GM23338 (cell line): ENCODE measurements around the gene GRK4. TPM values are rescaled to one million over a fixed set of nuclear protein-coding genes. Genes with fewer than 3 reads are reported as not detected.

Source experiments
- ATAC-seq: fragments of 200-7000 bp; cut with Tn5 transposase; 3 replicates; pipeline ENCODE4 v1.9.1; 2020
- DNase-seq: peaks from one replicate; pipeline ENCODE4 v3.0.0-alpha.2; 2015; ENCODE audit warnings: low spot score
- H2AFZ ChIP-seq: fragments of 200-600 bp; sonication (generic); 2 replicates; pipeline ENCODE4 v1.8.0; 2016; ENCODE audit warnings: antibody characterized with exemption, mild to moderate bottlenecking, moderate library complexity
- H3F3A ChIP-seq: fragments of 200-600 bp; sonication (generic); replicated peaks from 2 replicates; pipeline ENCODE4 v1.8.0; 2017; ENCODE audit warnings: antibody characterized with exemption, mixed run types, low read depth
- H3K27ac ChIP-seq: fragments of 200-600 bp; sonication (generic); 2 replicates; pipeline ENCODE4 v1.6.1; 2016; ENCODE audit warnings: low read depth
- H3K27me3 ChIP-seq: fragments of 200-600 bp; sonication (generic); 2 replicates; pipeline ENCODE4 v1.8.0; 2016; ENCODE audit warnings: mild to moderate bottlenecking, mixed run types, moderate library complexity; ENCODE audit not compliant: insufficient read depth
- H3K36me3 ChIP-seq: fragments of 200-600 bp; sonication (generic); 2 replicates; pipeline ENCODE4 v1.8.0; 2016; ENCODE audit warnings: mild to moderate bottlenecking; ENCODE audit not compliant: insufficient read depth
- H3K4me1 ChIP-seq: fragments of 200-600 bp; sonication (generic); 2 replicates; pipeline ENCODE4 v1.8.0; 2016; ENCODE audit warnings: mild to moderate bottlenecking, moderate library complexity; ENCODE audit not compliant: insufficient read depth
- H3K4me2 ChIP-seq: fragments of 200-600 bp; sonication (generic); 2 replicates; pipeline ENCODE4 v1.7.1; 2017; ENCODE audit warnings: mixed run types
- H3K4me3 ChIP-seq: fragments of 200-600 bp; sonication (generic); 2 replicates; pipeline ENCODE4 v1.6.1; 2016; ENCODE audit warnings: mixed run types
- H3K79me2 ChIP-seq: fragments of 200-600 bp; sonication (generic); replicated peaks from 2 replicates; pipeline ENCODE4 v1.8.0; 2017; ENCODE audit warnings: mild to moderate bottlenecking; ENCODE audit not compliant: insufficient read depth
- H3K9me2 ChIP-seq: fragments of 200-600 bp; sonication (generic); 2 replicates; pipeline ENCODE4 v1.8.0; 2017; ENCODE audit not compliant: insufficient read depth
- H4K20me1 ChIP-seq: fragments of 200-600 bp; sonication (generic); replicated peaks from 2 replicates; pipeline ENCODE4 v1.8.0; 2017; ENCODE audit warnings: mild to moderate bottlenecking; ENCODE audit not compliant: insufficient read depth
- H3K27ac Mint-ChIP-seq: 2 replicates; pipeline ENCODE4 v1.8.0; 2020; ENCODE audit warnings: inconsistent platforms, mild to moderate bottlenecking, moderate library complexity, mixed read lengths
- H3K27me3 Mint-ChIP-seq: 3 replicates; pipeline ENCODE4 v1.8.0; 2022; ENCODE audit warnings: low read depth, mild to moderate bottlenecking, moderate library complexity, mixed read lengths, inconsistent platforms; ENCODE audit not compliant: insufficient read depth, poor library complexity
- H3K36me3 Mint-ChIP-seq: 3 replicates; pipeline ENCODE4 v1.8.0; 2021; ENCODE audit warnings: low read depth, mild to moderate bottlenecking, inconsistent platforms, moderate library complexity, mixed read lengths
- H3K4me1 Mint-ChIP-seq: 3 replicates; pipeline ENCODE4 v1.8.0; 2020; ENCODE audit warnings: mild to moderate bottlenecking, inconsistent platforms, mixed read lengths
- H3K4me3 Mint-ChIP-seq: 3 replicates; pipeline ENCODE4 v1.8.0; 2021; ENCODE audit warnings: moderate library complexity, mild to moderate bottlenecking, inconsistent platforms, mixed read lengths
- H3K9me3 Mint-ChIP-seq: 3 replicates; pipeline ENCODE4 v1.8.0; 2020; ENCODE audit warnings: moderate library complexity, mild to moderate bottlenecking, inconsistent platforms, mixed read lengths
- CREB1 ChIP-seq: fragments of 250-450 bp; sonication (Bioruptor Pico); IDR thresholded peaks from 2 replicates; pipeline ENCODE4 v1.5.0; 2020; ENCODE audit warnings: low read depth, mild to moderate bottlenecking, moderate library complexity
- EZH2 ChIP-seq: fragments of 200-600 bp; sonication (generic); IDR thresholded peaks from one replicate; pipeline ENCODE4 v1.8.0; 2017; ENCODE audit warnings: antibody characterized with exemption, mild to moderate bottlenecking, low read depth; ENCODE audit not compliant: unreplicated experiment
- EZH2phosphoT487 ChIP-seq: fragments of 200-600 bp; sonication (generic); IDR thresholded peaks from one replicate; pipeline ENCODE4 v1.8.1; 2018; ENCODE audit warnings: antibody characterized with exemption; ENCODE audit not compliant: unreplicated experiment
- JUNB ChIP-seq: IDR thresholded peaks from one replicate; pipeline ENCODE4 v1.6.1; 2016; ENCODE audit warnings: antibody characterized with exemption; ENCODE audit not compliant: unreplicated experiment
- NANOG ChIP-seq: IDR thresholded peaks from 2 replicates; pipeline ENCODE4 v1.6.1; 2016; ENCODE audit warnings: antibody characterized with exemption, borderline replicate concordance
- POLR2AphosphoS5 ChIP-seq: IDR thresholded peaks from 2 replicates; pipeline ENCODE4 v1.6.1; 2016; ENCODE audit warnings: antibody characterized with exemption, low read depth
- STAT1 ChIP-seq: IDR thresholded peaks from one replicate; pipeline ENCODE4 v1.6.1; 2016; ENCODE audit warnings: antibody characterized with exemption; ENCODE audit not compliant: unreplicated experiment
- ZNF114 ChIP-seq: fragments of 250-450 bp; sonication (Bioruptor Pico); IDR thresholded peaks from 2 replicates; pipeline ENCODE4 v1.5.0; 2020; ENCODE audit warnings: mild to moderate bottlenecking, moderate library complexity
- ZNF331 ChIP-seq: fragments of 250-450 bp; sonication (Bioruptor Pico); IDR thresholded peaks from 2 replicates; pipeline ENCODE4 v1.5.0; 2020; ENCODE audit warnings: low read depth, mild to moderate bottlenecking, moderate library complexity
- polyA plus RNA-seq: library from polyadenylated mRNA; unstranded; fragments of >200 nt; fragmentation: Nextera tagmentation; extraction: Ambion mirVana; gene quantifications from 2 replicates; pipeline ENCODE4 v1.2.1, GENCODE V29; 2016
- total RNA-seq: library from RNA; depleted of rRNA; stranded (reverse); fragments of >200 nt; shearing (Covaris generic); gene quantifications from 2 replicates; pipeline ENCODE4 v1.2.3, GENCODE V29; 2014
- TF ChIP-seq, protein P1 (sequence below): IDR thresholded peaks from one replicate; pipeline ENCODE4 v1.6.1; 2018; ENCODE audit warnings: antibody characterized with exemption; ENCODE audit not compliant: unreplicated experiment
- TF ChIP-seq, protein P2 (sequence below): fragments of 250-450 bp; sonication (Bioruptor Pico); IDR thresholded peaks from 2 replicates; pipeline ENCODE4 v1.5.0; 2020; ENCODE audit warnings: mild to moderate bottlenecking, moderate library complexity
- TF ChIP-seq, protein P3 (sequence below): IDR thresholded peaks from 2 replicates; pipeline ENCODE4 v1.6.1; 2016; ENCODE audit warnings: antibody characterized with exemption
- TF ChIP-seq, protein P4 (sequence below), 2 experiments: fragments of 200-600 bp in 1 of 2; sonication (generic) in 1 of 2; conservative IDR thresholded peaks; 2 replicates each; pipeline versions ENCODE4 v1.5.1 to v1.6.1; 2016 to 2017; ENCODE audit warnings: antibody characterized with exemption in 2 of 2, low read depth in 2 of 2, mild to moderate bottlenecking in 2 of 2, moderate library complexity in 1 of 2

The GRK4 gene
- total and polyA plus RNA-seq, 2 experiments from 2014 or later: 1.3 to 1.4 TPM

DNA sequence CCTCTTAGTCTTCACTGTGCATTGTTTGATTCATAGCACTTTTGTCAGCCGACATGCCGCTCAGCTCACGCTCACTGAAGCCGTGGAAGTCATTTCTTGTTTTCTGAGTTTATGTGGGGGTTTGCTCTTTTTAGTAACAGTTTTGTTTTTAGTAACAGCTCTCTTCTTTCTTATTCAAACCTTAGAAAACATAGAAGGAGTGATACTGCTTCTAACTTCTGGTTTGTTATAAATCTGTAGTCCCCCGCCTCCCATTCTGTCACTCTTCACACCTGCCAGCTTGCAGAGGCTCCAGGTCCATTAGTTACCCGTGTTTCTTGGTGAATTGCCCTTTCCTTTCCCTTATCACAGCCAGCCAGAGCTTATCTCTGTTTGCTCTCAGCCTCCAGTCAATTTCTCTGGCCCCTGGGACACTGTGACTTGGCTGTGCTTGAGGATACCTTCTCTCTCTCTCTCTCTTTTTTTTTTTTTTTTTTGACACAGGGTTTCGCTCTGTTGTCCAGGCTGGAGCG lies 50.5 kb downstream of the GRK4 start:
- H3K4me1 ChIP-seq: no peaks in the 10 kb centered on the region
- Mint-ChIP-seq H3K27me3 (peaks cover 5% of the 10 kb centered on the region), H3K9me3 (no peaks in the 10 kb centered on the region), H3K4me1 (peaks cover 2% of the 10 kb centered on the region; the same call in 2 of the 3 replicates), H3K36me3 (no peaks in the 10 kb centered on the region), H3K27ac (no peak overlapping the region), H3K4me3 (no peak overlapping the region)
- no peaks in the 10 kb centered on the region for H3K27me3 ChIP-seq
- no peaks in the 10 kb centered on the region for H3K79me2 ChIP-seq
- TF ChIP-seq EZH2 (no peak), STAT1 (no peak), EZH2phosphoT487 (no peak), CREB1 (CRISPR knock-in tag) (no peak), NANOG (no peak), ZNF331 (no peak), JUNB (no peak), POLR2AphosphoS5 (no peak), ZNF114 (CRISPR knock-in tag) (no peak)
- TF ChIP-seq, protein P1, sequence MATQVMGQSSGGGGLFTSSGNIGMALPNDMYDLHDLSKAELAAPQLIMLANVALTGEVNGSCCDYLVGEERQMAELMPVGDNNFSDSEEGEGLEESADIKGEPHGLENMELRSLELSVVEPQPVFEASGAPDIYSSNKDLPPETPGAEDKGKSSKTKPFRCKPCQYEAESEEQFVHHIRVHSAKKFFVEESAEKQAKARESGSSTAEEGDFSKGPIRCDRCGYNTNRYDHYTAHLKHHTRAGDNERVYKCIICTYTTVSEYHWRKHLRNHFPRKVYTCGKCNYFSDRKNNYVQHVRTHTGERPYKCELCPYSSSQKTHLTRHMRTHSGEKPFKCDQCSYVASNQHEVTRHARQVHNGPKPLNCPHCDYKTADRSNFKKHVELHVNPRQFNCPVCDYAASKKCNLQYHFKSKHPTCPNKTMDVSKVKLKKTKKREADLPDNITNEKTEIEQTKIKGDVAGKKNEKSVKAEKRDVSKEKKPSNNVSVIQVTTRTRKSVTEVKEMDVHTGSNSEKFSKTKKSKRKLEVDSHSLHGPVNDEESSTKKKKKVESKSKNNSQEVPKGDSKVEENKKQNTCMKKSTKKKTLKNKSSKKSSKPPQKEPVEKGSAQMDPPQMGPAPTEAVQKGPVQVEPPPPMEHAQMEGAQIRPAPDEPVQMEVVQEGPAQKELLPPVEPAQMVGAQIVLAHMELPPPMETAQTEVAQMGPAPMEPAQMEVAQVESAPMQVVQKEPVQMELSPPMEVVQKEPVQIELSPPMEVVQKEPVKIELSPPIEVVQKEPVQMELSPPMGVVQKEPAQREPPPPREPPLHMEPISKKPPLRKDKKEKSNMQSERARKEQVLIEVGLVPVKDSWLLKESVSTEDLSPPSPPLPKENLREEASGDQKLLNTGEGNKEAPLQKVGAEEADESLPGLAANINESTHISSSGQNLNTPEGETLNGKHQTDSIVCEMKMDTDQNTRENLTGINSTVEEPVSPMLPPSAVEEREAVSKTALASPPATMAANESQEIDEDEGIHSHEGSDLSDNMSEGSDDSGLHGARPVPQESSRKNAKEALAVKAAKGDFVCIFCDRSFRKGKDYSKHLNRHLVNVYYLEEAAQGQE: no peak
- TF ChIP-seq, protein P2, sequence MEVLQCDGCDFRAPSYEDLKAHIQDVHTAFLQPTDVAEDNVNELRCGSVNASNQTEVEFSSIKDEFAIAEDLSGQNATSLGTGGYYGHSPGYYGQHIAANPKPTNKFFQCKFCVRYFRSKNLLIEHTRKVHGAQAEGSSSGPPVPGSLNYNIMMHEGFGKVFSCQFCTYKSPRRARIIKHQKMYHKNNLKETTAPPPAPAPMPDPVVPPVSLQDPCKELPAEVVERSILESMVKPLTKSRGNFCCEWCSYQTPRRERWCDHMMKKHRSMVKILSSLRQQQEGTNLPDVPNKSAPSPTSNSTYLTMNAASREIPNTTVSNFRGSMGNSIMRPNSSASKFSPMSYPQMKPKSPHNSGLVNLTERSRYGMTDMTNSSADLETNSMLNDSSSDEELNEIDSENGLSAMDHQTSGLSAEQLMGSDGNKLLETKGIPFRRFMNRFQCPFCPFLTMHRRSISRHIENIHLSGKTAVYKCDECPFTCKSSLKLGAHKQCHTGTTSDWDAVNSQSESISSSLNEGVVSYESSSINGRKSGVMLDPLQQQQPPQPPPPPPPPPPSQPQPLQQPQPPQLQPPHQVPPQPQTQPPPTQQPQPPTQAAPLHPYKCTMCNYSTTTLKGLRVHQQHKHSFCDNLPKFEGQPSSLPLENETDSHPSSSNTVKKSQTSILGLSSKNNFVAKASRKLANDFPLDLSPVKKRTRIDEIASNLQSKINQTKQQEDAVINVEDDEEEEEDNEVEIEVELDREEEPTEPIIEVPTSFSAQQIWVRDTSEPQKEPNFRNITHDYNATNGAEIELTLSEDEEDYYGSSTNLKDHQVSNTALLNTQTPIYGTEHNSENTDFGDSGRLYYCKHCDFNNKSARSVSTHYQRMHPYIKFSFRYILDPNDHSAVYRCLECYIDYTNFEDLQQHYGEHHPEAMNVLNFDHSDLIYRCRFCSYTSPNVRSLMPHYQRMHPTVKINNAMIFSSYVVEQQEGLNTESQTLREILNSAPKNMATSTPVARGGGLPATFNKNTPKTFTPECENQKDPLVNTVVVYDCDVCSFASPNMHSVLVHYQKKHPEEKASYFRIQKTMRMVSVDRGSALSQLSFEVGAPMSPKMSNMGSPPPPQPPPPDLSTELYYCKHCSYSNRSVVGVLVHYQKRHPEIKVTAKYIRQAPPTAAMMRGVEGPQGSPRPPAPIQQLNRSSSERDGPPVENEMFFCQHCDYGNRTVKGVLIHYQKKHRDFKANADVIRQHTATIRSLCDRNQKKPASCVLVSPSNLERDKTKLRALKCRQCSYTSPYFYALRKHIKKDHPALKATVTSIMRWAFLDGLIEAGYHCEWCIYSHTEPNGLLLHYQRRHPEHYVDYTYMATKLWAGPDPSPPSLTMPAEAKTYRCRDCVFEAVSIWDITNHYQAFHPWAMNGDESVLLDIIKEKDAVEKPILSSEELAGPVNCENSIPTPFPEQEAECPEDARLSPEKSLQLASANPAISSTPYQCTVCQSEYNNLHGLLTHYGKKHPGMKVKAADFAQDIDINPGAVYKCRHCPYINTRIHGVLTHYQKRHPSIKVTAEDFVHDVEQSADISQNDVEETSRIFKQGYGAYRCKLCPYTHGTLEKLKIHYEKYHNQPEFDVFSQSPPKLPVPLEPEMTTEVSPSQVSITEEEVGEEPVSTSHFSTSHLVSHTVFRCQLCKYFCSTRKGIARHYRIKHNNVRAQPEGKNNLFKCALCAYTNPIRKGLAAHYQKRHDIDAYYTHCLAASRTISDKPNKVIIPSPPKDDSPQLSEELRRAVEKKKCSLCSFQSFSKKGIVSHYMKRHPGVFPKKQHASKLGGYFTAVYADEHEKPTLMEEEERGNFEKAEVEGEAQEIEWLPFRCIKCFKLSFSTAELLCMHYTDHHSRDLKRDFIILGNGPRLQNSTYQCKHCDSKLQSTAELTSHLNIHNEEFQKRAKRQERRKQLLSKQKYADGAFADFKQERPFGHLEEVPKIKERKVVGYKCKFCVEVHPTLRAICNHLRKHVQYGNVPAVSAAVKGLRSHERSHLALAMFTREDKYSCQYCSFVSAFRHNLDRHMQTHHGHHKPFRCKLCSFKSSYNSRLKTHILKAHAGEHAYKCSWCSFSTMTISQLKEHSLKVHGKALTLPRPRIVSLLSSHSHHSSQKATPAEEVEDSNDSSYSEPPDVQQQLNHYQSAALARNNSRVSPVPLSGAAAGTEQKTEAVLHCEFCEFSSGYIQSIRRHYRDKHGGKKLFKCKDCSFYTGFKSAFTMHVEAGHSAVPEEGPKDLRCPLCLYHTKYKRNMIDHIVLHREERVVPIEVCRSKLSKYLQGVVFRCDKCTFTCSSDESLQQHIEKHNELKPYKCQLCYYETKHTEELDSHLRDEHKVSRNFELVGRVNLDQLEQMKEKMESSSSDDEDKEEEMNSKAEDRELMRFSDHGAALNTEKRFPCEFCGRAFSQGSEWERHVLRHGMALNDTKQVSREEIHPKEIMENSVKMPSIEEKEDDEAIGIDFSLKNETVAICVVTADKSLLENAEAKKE (CRISPR knock-in tag): no peak
- TF ChIP-seq, protein P3, sequence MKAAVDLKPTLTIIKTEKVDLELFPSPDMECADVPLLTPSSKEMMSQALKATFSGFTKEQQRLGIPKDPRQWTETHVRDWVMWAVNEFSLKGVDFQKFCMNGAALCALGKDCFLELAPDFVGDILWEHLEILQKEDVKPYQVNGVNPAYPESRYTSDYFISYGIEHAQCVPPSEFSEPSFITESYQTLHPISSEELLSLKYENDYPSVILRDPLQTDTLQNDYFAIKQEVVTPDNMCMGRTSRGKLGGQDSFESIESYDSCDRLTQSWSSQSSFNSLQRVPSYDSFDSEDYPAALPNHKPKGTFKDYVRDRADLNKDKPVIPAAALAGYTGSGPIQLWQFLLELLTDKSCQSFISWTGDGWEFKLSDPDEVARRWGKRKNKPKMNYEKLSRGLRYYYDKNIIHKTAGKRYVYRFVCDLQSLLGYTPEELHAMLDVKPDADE: no peak
- TF ChIP-seq, protein P4, sequence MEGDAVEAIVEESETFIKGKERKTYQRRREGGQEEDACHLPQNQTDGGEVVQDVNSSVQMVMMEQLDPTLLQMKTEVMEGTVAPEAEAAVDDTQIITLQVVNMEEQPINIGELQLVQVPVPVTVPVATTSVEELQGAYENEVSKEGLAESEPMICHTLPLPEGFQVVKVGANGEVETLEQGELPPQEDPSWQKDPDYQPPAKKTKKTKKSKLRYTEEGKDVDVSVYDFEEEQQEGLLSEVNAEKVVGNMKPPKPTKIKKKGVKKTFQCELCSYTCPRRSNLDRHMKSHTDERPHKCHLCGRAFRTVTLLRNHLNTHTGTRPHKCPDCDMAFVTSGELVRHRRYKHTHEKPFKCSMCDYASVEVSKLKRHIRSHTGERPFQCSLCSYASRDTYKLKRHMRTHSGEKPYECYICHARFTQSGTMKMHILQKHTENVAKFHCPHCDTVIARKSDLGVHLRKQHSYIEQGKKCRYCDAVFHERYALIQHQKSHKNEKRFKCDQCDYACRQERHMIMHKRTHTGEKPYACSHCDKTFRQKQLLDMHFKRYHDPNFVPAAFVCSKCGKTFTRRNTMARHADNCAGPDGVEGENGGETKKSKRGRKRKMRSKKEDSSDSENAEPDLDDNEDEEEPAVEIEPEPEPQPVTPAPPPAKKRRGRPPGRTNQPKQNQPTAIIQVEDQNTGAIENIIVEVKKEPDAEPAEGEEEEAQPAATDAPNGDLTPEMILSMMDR (conservative IDR thresholded peaks at IDR 0.05; ENCODE audit: low read depth in 2 of 2): no peak
- no peaks in the 10 kb centered on the region for H3F3A ChIP-seq
- ATAC-seq (no peak), DNase-seq (no peak)
- no peaks in the 10 kb centered on the region for H4K20me1 ChIP-seq
- no peak overlapping the region for H2AFZ ChIP-seq
- H3K4me2 ChIP-seq: no peak overlapping the region
- H3K9me2 ChIP-seq: no peaks in the 10 kb centered on the region
- no peak overlapping the region for H3K27ac ChIP-seq
- no peak overlapping the region for H3K4me3 ChIP-seq
- H3K36me3 ChIP-seq: no peaks in the 10 kb centered on the region
